DND-41 (cell line): ENCODE results near the gene LYPD8.

Source experiments
- ATAC-seq: fragments of 200-7000 bp; cut with Tn5 transposase; 3 replicates; pipeline ENCODE4 v1.9.1; 2021; ENCODE audit warnings: low read depth; ENCODE audit not compliant: insufficient read depth
- DNase-seq: peaks from one replicate; pipeline ENCODE4 v3.0.0-alpha.2; 2020
- H2AFZ ChIP-seq: 2 replicates; pipeline ENCODE4 v1.6.0; 2012; ENCODE audit warnings: low read depth, low read length
- H3K27ac ChIP-seq: 2 replicates; pipeline ENCODE4 v1.5.1; 2012; ENCODE audit warnings: low read length, inconsistent platforms
- H3K27me3 ChIP-seq: fragments of 200-600 bp; sonication (generic); 2 replicates; pipeline ENCODE4 v1.6.0; 2012; ENCODE audit warnings: low read length, mild to moderate bottlenecking, inconsistent platforms; ENCODE audit not compliant: insufficient read depth, poor library complexity
- H3K36me3 ChIP-seq: 2 replicates; pipeline ENCODE4 v1.5.1; 2012; ENCODE audit warnings: low read length, inconsistent platforms; ENCODE audit not compliant: insufficient read depth
- H3K4me1 ChIP-seq: 2 replicates; pipeline ENCODE4 v1.5.1; 2012; ENCODE audit warnings: mild to moderate bottlenecking, low read length; ENCODE audit not compliant: insufficient read depth
- H3K4me2 ChIP-seq: 2 replicates; pipeline ENCODE4 v1.6.0; 2012; ENCODE audit warnings: mild to moderate bottlenecking, moderate library complexity, low read length, inconsistent platforms; ENCODE audit not compliant: insufficient read depth
- H3K4me3 ChIP-seq, 2 experiments: fragments of 200-600 bp in 1 of 2; shearing (Covaris generic) in 1 of 2; 2 replicates each; pipeline ENCODE4 v1.5.1; 2012 to 2016; ENCODE audit warnings: inconsistent platforms in 2 of 2, low read length in 2 of 2, mild to moderate bottlenecking in 2 of 2, low read depth in 1 of 2, moderate library complexity in 1 of 2
- H3K79me2 ChIP-seq: 2 replicates; pipeline ENCODE4 v1.6.0; 2012; ENCODE audit warnings: low read length, inconsistent platforms; ENCODE audit not compliant: insufficient read depth
- H3K9ac ChIP-seq: 2 replicates; pipeline ENCODE4 v1.6.0; 2012; ENCODE audit warnings: low read depth, mild to moderate bottlenecking, inconsistent platforms, low read length, moderate library complexity
- H3K9me3 ChIP-seq: 2 replicates; pipeline ENCODE4 v1.5.1; 2012; ENCODE audit warnings: low read length, moderate library complexity, mild to moderate bottlenecking, inconsistent platforms; ENCODE audit not compliant: insufficient read depth, severe bottlenecking
- H4K20me1 ChIP-seq: 2 replicates; pipeline ENCODE4 v1.6.0; 2012; ENCODE audit warnings: low read length; ENCODE audit not compliant: insufficient read depth
- CTCF ChIP-seq: IDR thresholded peaks from 2 replicates; pipeline ENCODE4 v1.5.1; 2012; ENCODE audit warnings: borderline replicate concordance, low read length, moderate library complexity, mild to moderate bottlenecking; ENCODE audit not compliant: poor library complexity, severe bottlenecking; ENCODE audit errors: extremely low read depth
- EZH2 ChIP-seq: IDR thresholded peaks from 3 replicates; pipeline ENCODE4 v1.6.1; 2012; ENCODE audit warnings: borderline replicate concordance, low read depth, mild to moderate bottlenecking, moderate library complexity, low read length, inconsistent platforms; ENCODE audit not compliant: severe bottlenecking

LYPD8 gene

DNA sequence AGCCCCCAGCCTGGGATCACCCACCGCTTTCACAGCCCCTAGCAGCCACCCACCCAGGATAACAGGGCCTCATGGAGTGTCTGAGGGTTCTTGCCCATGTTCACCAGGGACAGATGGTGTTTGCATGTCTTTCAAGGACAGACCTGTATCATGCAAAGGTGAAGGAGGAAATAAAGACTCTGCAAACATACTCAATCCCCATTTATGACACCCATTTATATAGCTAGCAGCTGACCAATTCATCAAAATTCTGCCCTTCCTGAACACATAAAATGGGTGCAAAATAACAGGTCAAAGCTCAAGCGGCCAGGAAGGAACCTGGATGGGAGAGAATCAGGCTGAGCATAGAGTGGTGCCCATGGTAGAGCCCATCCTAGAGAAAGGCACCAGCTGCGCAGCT lies 32.8 kb upstream of the LYPD8 start:
- H3K79me2 ChIP-seq = no peaks in the 10 kb centered on the region
- no peaks in the 10 kb centered on the region for H4K20me1 ChIP-seq
- no peak for DNase-seq
- no peak overlapping the region for H3K27ac ChIP-seq
- no peak overlapping the region for H3K9ac ChIP-seq
- no peaks in the 10 kb centered on the region for H3K27me3 ChIP-seq
- ATAC-seq = no peak
- no peak overlapping the region for H2AFZ ChIP-seq
- H3K9me3 ChIP-seq = no peaks in the 10 kb centered on the region
- H3K36me3 ChIP-seq = no peaks in the 10 kb centered on the region
- H3K4me1 ChIP-seq = no peaks in the 10 kb centered on the region
- no peak overlapping the region for H3K4me3 ChIP-seq
- TF ChIP-seq EZH2 (no peak), CTCF (no peak)
- H3K4me2 ChIP-seq = no peak overlapping the region

DNA sequence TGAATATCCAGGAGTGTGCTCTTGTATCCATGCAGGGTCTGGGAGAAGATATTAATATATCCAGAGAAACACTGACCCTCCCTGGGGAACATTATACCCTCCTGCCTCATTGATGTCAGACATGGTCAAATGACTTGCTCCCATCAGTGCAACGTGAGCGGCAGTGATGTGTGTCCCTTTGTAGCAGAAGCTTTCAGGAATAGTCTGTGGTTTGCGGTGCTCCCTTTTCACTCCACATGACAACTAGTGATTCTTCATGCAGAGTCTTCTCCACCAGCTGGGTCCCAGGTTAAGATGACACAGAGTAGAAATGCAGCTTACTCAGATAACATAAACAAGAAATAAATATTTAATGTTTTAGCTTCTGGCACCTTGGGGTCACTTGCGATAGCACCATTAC lies 31.9 kb upstream of the LYPD8 start:
- DNase-seq = no peak
- H3K36me3 ChIP-seq = no peaks in the 10 kb centered on the region
- H2AFZ ChIP-seq = no peak overlapping the region
- no peak for ATAC-seq
- no peak overlapping the region for H3K4me2 ChIP-seq
- no peak overlapping the region for H3K9ac ChIP-seq
- no peaks in the 10 kb centered on the region for H3K9me3 ChIP-seq
- no peaks in the 10 kb centered on the region for H3K79me2 ChIP-seq
- H3K27me3 ChIP-seq = no peaks in the 10 kb centered on the region
- H3K4me3 ChIP-seq = no peak overlapping the region
- H4K20me1 ChIP-seq = no peaks in the 10 kb centered on the region
- H3K4me1 ChIP-seq = no peaks in the 10 kb centered on the region
- TF ChIP-seq CTCF (no peak), EZH2 (no peak)
- H3K27ac ChIP-seq = no peak overlapping the region

GRCh38 chr1:248786156-248786555 lies 30.6 kb upstream of the LYPD8 start:
- no peak overlapping the region for H3K9ac ChIP-seq
- no peak overlapping the region for H3K27ac ChIP-seq
- no peaks in the 10 kb centered on the region for H3K27me3 ChIP-seq
- H3K9me3 ChIP-seq = peaks cover 4% of the 10 kb centered on the region
- H3K4me3 ChIP-seq = no peak overlapping the region
- no peaks in the 10 kb centered on the region for H4K20me1 ChIP-seq
- no peaks in the 10 kb centered on the region for H3K79me2 ChIP-seq
- H2AFZ ChIP-seq = no peak overlapping the region
- no peaks in the 10 kb centered on the region for H3K4me1 ChIP-seq
- H3K4me2 ChIP-seq = no peak overlapping the region
- TF ChIP-seq EZH2 (no peak), CTCF (no peak)
- ATAC-seq (no peak), DNase-seq (no peak)
- no peaks in the 10 kb centered on the region for H3K36me3 ChIP-seq

DNA sequence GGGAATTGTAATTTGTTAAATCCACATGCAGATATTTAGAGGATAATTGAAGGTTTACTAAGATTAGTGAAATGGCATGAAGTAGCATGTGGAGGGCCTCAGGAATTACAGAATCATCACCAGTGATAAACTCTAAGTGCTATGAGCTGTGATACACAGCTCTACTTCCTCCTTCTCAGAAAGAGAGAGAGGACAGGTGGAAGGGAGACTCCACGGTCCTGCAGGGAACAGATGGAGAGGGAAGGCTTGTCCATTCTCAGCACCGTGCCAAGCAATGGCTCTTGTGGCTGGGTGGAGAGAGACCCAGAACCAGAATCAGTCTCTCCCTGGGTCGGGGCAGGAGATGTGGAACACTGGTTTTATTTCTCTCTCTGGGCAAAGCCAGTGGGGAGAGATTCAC lies 27.8 kb upstream of the LYPD8 start:
- Histone ChIP-seq H3K36me3 (no peaks in the 10 kb centered on the region), H3K4me3 (no peak overlapping the region), H3K9ac (no peak overlapping the region), H3K4me1 (no peaks in the 10 kb centered on the region), H3K79me2 (no peaks in the 10 kb centered on the region), H3K4me2 (no peak overlapping the region), H4K20me1 (no peaks in the 10 kb centered on the region), H2AFZ (no peak overlapping the region), H3K27me3 (no peaks in the 10 kb centered on the region), H3K27ac (no peak overlapping the region), H3K9me3 (peaks cover 6% of the 10 kb centered on the region)
- TF ChIP-seq CTCF = no peak
- TF ChIP-seq EZH2 = no peak
- no peak for ATAC-seq
- no peak for DNase-seq
